AG10803 (cell line): Measurements from ENCODE around the gene TMC2.
A peak's percentile ranks its signal among the peaks of the same experiment; 100 is the strongest.

Experiments
- DNase-seq: peaks from one replicate; pipeline ENCODE4 v3.0.0; 2010; ENCODE audit warnings: low read depth
- H3K4me3 ChIP-seq: 2 replicates; pipeline ENCODE4 v1.5.1; 2011; ENCODE audit warnings: mild to moderate bottlenecking, low read length, control low read depth
- CTCF ChIP-seq: conservative IDR thresholded peaks from 2 replicates; pipeline ENCODE4 v1.5.1; 2011; ENCODE audit warnings: mild to moderate bottlenecking, low read length, control low read depth, inconsistent platforms

Gene TMC2

DNA sequence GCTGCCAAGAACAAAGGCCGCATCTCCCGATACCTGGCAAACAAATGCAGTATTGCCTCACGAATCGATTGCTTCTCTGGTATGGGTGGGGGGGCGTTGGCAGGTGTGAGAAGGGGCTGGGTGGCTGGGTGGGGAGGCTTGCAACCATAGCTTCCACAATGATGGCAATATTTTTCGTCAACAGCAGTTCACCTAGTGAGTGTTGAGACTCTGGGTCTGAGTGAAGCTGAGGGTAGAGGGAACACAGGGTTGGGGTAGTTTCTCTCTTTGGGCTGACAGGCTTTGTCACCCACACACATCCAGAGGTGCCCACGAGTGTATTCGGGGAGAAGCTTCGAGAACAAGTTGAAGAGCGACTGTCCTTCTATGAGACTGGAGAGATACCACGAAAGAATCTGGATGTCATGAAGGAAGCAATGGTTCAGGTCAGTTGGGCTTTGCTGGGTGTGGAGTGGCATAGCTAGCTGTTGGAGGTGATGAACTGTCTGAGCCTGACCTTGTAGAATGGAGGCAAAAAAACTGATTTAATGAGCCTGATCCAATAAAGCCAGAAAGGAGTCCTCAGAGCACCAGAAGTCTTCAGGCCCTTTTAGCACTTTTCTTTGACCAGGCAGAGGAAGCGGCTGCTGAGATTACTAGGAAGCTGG, 120.2 kb downstream of the TMC2 start:
- H3K4me3 ChIP-seq, result no peak overlapping the region
- DNase-seq, result no peak
- TF ChIP-seq CTCF, result no peak

DNA sequence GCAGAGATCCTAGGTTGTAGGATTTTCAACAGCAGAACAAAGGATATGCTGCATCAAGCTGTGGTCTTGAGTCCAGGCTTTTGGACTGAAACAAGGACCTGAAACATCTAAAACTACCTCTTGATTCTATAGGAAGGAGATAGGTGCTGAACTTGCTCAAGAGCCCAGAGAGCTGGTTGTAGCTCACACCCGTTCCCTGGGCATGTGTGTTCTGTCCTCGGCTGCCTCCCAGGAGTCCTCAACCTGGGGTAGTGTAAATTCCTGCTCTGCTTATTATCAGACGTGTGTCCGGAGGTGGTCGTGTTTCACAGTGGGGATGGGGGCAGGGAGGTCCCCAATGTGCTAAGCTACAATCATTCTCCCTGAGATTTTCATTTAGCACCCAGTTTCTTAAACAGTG, 120.9 kb downstream of the TMC2 start:
- TF ChIP-seq CTCF, result no peak
- H3K4me3 ChIP-seq, result no peak overlapping the region
- no peak for DNase-seq

- no peak overlapping the region for H3K4me3 ChIP-seq
- no peak for TF ChIP-seq CTCF
- no peak for DNase-seq
Measured at GRCh38 chr20:2657674-2658073, 121.3 kb downstream of the TMC2 start.

DNA sequence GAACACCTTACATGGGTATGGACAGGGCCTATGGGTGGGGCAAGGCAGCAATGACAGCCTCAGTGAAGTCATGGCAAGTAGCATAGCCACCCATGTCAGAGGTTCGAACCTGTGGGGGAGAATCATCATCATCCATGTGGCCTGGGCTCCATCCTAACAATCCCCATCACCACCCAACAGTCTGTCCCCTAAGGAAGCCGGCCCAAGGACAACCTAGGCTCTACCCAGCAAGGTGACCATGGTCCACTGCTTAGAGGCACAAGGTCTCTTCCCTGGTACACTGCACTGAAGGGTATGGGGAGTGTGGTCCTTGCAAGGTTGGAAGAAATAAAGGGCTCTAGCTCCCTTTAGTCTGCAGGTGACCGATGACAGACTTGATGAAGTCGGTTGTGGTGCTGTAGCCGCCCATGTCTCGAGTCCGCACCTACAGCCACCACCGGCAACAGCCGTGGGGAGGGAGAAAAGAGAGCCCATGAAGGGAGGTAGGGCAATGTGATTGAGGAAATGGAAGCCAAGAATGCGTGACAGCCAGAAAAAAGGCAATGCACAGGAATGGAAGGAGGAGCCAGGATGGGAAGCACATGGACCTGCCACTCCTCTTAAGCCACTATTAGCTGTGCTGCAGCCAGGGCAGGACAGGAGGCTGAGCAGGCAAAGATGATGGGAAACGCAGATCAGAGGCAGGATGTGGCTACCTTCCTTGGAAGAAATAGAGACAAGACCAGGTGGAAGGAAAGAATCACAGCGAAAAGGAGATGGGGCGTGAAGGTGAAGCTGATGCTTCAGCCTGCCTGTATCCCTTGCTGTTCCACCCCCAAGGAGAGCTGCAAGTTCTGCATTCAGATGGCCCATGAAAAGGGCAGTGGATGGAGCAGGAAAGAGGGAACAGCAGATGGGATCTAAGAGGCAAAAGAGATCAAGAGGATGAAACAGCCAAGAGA, 122.3 kb downstream of the TMC2 start:
- DNase-seq, result no peak
- no peak overlapping the region for H3K4me3 ChIP-seq
- TF ChIP-seq CTCF, result no peak

- H3K4me3 ChIP-seq, result no peak overlapping the region
- DNase-seq, result no peak
- TF ChIP-seq CTCF, result no peak
Measured at GRCh38 chr20:2659547-2659946, 123.2 kb downstream of the TMC2 start.

GRCh38 chr20:2663364-2663886, 127.1 kb downstream of the TMC2 start:
- no peak for TF ChIP-seq CTCF
- H3K4me3 ChIP-seq, result peak overlapping the region; percentile 99
- DNase-seq, result no peak
